Fibroblast of skin of left biceps (primary cell): ENCODE data around the gene STARD5.

Experiments
- DNase-seq, 2 experiments: peaks; one replicate each; pipeline ENCODE4 v3.0.0-alpha.2; 2013; ENCODE audit warnings: low read depth in 2 of 2

The STARD5 gene

DNA sequence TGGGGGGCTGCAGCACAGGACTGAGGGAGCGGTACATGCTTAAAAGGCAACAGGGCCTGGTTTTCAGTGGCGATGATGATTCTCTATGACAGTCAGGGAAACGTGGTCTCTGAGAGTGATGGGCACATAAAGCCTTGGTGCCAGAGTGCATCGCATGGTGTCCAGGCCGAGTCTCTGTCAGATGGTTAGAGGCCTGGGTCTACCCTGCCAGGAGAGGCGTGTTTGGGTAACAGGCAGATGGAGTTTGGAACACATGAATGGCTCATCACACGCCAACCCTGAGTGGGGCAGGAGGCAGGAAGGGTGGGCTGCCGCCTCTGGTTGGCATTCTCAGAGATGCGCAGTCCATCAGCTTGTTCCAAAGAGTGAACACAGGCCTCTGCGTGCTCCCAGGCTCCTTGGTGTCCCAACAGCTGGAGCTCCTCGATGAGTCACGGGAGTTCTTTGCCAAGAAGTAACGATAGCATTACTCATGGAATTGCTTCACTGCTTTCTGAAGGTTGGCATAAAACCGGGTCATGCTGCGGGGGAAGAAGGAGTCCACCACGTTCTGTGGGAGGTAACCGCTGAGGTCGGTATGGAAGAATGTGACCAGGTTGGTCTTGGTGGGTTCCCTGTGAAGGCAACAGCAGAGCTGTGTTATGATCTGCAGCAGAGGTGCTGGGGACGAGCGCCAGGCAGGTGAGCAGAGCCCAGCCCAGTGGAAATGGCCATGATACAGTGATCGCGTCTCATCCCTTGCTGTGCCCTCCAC is 11.0 kb downstream of the STARD5 start:
- peak; percentile 90 for DNase-seq

DNA sequence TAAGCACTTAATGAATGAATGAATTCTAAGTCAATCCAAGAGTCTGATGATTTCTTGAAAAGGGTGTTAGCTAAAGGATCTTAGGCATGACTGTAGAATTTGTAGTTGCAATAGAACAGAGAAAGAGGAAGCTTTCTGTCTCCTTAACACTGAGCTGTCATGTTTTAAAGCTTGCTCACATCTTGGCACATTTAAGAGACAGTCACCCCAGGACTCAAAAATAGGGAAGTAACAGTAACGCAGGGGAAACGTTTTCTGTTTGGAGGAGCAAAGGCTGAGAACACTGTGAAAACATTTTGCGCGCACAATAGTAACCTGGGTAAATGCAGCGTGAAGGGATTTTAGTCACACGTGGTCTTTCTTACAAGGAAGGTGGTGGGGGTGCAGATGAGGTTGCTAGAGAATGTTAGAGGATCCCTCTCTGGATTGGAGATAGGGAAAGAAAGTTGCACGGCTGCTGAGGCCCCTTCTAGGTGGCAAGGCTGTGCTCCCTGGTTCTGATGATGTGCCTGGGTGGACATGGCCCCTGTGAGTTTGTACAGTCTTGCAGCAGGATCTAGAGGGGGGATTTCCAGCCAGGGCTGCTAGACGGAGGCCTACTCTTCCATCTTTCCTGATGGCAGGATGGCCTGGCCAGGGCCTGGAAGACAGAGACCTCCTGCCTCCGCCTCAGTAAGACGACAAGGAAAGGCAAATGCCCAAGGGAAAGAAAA is 12.0 kb downstream of the STARD5 start:
- no peak for DNase-seq

DNA sequence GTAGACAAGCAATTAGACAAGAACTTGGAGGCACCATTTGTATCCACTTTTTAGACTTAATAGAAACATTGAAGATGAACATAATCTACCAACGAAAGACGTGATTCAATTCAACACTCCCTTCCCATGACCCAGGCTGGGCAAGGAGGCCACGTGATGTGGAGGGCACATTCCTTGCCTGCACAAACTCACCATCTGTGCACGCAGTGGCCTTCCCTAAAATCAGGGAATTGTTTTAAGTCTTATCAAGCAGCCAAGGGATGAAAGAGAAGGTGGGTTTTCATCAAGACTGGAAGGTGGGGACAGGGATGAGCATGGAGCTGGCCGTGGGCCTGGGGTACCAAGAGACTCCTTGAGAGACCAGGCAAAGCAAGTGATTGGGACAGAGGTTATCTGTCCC is 13.5 kb downstream of the STARD5 start:
- DNase-seq = no peak

DNA sequence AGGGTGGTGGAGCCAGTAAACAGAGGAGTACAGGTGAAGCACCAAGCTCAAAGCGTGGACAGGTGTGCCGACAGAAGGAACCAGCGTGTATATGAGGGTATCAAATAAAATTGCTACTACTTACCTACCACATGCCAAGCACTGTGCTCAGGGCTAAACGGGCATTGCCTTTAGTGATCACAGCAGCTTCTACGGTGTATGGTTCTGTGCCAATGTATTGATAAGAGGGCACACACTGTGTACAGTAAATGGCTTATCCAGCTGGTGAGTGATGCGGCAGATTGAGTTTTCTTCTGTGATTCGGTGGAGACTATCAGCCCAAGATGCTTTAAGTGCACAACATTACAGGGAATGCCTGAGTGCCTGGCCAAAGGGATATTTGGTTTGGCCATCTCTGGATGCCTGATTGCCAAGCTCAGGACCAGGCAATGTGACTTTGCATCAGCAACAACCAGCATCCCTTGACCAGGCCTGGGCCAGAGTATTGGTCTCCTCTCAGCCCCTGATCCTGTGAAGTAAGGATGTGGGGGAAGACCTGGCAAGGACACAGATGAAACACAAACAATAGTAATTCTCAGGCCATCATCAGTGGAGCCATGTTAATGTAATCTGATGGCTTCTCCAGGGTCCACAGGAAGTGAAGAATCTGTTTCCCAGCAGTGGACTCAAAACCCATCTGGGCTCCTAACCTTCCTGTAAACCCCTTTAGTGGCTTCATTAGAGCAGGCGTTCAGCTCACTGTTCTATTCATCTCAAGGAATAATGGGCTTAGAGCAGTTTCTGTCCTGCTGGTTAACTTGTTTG is 14.1 kb downstream of the STARD5 start:
- no peak for DNase-seq

DNA sequence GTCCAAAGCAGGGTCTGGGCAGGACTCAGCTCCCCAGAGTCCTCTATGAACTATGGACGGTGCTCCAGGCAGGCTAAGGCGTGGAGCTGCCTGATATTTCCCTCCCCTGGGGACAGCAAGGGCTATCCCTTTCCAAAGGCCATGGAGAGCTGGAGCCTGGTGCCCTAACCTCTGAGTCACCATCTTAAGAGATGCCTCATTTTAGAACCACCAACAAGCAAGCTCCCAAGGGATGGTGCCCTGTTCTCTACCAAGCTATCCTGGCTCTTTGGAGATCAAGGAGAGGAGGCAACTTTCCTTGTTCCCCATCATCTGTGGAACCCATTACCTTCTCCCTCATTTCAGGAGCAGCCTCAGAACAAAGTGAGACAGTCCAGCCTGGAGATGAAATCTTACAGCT is 15.7 kb downstream of the STARD5 start:
- no peak for DNase-seq

DNA sequence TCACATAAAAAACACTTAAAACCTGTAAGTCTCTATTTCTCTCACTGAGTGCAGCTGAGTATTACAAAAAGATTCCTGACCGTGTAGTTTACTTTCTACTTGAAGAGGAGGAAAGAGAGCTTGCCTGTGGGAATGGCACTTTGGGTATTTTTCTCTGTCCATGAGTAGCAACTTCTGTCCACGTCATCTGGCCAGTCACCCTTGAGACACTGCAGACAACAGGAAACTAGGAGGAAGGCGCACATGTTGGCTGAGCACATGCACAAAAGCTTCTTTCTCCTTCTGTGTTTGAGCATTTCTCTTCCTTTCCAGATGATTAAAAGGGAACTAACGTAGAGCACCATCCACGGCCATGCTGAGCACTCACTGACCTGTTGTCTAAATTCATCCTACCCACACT is 19.7 kb downstream of the STARD5 start:
- DNase-seq = no peak

DNA sequence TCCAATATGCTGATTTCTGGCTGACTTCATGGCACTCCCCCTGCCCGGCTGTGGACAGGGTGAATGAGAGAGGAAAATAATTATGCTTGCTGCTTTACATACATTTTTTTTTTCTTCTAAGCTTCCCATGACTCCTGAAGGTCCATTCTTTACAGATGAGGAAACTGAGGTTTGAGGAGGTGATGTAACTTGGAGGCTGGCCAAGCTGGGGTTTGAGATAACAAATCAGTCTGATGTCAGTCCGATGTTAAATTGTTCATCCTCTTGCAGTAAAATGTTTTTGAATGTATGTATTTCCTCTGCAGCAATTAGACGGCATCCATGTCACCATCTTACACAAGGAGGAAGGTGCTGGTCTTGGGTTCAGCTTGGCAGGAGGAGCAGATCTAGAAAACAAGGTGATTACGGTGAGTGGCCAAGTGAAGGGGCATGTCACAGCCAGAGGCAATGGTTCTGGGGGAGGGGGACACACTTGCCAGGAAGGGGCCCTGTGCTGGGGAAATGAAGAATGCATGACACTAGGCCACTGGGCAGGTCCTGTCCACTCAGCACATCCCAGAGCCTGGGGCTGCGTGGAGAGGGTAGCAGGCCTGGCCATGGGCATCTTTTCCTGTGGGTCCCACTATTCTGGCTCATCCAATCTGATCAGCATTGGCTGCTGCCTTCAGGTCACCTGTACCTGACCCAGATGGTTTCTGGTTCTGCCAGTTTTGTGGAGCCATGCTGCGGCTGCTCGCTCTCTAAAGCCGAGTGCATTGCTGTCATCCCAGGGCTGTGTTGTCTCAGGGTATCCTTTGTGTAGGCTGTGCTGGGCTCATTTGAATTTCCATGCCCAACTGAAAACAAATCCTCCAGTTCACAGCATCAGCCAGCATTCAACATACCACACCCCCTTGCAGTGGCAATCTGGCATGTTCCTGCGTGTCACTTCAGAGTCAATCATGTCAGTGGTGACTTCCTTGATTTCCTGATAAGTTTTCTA is 20.4 kb downstream of the STARD5 start:
- DNase-seq = no peak

DNA sequence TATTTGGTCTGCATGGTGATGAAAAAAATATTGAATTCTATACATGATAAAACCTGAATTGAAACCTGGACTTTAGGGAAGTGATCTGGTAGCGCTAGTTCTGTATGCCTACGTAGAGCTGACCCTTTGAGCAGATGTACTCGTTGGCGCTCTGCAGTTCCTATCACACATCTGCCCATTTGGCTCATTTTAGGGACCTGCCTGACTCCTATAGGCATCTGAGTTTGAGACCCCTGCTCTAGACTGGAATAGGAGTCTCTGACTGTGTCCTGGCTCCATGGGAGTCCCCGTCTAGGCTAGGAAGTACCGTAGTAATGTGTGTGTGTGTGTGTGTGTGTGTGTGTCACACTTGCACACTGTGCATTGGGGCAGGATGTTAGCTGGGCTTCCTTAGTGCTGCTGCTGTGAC is 21.2 kb downstream of the STARD5 start:
- DNase-seq = no peak

DNA sequence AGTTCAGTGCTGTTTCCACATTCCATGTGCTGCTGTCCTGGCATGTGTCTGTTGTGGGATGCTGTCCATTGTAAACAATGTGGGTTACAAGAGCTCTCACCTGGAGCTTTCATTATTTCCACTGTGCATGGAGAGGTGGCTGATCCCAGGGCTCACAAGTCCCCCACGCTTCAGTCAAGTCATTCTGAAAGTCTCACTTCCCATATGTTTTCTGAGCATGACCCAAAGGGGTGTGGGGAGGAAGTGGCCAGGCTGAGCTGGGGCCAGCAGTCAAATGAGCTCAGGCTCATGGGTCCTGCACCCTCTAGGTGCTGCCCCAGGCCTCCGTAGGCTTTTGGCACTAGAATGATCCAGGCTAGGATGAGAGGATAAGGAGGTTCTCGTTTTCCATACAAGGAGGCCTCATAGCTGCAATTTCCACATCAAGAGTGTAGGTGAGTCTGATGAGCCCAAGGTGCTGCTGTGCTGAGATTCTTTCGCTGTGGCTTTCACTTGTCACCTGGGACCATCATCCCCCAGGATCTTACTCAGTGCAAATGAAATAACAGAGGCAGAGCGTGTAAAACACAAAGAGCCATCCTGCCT is 22.0 kb downstream of the STARD5 start:
- DNase-seq = no peak

DNA sequence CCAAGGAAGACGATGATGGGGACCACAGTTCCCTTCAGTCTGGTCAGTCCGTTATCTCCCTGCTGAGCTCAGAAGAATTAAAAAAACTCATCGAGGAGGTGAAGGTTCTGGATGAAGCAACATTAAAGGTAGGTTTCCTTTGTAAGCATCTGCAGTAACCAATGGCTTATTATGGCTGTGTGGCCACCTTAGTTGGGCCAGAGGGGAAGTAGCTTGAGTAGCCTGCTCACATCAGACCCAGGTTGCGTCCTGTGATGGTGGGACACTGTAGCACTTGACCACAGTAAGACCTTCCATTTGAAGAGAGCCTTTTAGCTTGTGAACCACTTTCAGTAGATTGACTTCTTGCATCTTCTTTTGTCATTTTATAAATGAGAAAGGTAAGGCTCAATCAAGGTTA is 22.6 kb downstream of the STARD5 start:
- DNase-seq = no peak

DNA sequence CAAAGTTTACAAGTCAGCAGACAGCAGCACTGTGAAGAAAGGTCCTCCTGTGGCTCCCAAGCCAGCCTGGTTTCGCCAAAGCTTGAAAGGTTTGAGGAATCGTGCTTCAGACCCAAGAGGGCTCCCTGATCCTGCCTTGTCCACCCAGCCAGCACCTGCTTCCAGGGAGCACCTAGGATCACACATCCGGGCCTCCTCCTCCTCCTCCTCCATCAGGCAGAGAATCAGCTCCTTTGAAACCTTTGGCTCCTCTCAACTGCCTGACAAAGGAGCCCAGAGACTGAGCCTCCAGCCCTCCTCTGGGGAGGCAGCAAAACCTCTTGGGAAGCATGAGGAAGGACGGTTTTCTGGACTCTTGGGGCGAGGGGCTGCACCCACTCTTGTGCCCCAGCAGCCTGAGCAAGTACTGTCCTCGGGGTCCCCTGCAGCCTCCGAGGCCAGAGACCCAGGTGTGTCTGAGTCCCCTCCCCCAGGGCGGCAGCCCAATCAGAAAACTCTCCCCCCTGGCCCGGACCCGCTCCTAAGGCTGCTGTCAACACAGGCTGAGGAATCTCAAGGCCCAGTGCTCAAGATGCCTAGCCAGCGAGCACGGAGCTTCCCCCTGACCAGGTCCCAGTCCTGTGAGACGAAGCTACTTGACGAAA is 24.2 kb downstream of the STARD5 start:
- DNase-seq = no peak

DNA sequence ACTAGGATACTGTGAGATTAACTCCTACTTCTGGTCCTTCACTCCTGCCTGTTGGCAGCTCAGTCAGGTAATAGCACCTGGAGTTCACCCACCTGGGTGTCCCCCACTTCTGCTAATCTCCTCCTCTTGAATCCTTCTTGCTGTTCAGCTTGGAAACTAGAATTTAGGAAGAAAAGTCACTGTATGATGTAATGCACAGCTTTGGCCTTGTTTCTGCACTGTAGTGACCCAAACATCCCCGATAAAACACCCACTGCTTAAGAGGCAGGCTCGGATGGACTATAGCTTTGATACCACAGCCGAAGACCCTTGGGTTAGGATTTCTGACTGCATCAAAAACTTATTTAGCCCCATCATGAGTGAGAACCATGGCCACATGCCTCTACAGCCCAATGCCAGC is 24.8 kb downstream of the STARD5 start:
- DNase-seq = no peak

DNA sequence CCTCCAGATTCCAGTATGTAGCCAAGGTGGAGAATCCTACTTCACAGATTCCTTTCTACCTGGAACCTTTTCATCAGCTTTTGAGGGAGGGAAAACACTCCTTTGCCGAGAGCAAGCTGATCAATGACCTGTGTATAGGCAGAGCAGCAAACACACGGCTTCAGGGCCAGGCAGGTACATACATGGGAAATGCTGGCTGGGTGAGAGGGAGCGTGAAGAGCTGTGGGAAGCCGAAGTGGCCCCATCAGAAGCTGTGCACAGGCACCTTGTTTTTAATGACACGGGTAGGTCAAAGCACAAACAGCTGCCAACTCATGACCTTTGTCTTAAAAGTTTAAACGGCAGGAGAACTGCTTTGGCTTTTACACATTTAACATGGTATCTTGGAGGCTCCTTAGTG is 25.3 kb downstream of the STARD5 start:
- DNase-seq = no peak

DNA sequence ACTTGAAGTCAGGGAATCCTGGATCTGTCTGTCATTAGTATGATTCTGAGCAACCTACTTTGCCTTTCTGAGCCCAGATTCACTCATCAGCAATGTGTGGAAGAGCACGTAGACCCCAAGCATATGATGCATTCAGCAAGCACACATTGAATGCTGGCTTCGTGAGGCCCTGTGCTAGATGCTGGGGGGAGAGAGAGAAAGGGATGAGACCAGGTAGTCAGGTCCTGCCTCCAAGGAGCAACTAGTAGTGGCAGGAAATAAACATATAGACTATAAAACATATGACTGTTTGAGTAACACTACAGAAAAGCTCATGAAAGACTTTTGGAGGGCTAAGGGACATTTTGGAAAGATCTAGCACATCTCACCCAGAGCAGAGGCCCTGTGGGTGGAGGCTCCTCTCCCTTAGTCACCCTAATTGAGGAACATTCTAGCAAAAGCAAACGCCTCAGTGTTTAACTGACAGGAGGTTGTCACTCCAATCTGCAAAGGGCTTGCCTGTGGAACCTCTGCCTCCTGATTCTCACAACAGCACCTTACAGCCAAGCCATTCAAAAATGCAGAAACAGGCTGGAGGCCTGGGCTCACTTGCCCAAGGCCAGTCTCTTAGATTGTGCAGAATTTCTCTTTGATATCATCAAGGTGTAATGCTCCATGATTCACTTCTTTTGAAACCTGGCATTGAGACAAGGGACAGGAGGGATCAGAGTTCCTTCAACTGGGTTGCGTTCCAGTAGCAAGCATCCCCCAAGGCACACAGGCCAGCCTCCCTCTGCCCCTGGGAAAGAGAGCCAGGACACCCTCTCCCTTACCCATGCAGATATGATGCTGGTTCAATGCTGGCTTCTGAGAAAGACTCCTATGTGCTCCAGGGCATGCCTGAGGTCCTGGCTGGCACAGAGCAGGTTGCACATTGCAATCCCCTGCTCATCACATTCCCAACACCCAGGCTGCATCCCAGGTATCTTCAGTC is 26.1 kb downstream of the STARD5 start:
- DNase-seq = no peak

DNA sequence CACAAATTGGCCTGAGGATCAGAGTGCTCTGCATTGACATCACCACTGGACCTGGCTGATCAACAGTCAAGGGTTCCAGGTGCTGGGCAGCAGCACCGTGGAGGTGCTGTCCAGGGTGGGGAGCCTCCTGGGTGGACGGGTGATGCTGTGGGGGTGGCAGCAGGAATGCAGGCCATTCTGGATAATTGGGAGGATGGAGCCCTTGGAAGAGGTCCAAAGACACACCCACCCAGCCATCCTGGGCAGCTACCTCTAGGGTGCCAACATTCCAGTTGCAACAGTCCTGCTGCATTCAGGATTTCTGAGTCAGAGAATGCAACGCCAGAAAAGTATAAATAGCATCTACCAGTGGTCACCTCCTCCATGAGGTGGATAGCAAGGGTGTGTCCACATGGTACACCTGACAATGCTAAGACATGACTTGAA is 26.8 kb downstream of the STARD5 start:
- no peak for DNase-seq

DNA sequence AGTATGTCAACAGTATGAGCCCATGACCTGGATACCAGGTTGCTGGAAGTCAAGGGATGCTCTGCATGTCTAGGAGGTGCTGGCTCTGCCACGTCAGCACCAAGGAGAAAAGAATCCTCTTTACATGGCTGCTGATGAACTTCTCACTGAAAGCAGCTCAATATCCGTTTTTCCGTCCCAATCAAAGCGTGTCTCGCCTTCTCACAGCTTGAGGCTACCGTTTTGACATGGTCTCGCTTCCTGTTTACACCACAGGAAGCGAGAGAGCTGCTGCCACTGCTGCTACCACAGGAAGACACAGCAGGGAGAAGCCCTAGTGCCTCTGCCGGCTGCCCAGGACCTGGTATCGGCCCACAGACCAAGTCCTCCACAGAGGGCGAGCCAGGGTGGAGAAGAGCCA is 27.3 kb downstream of the STARD5 start:
- no peak for DNase-seq

DNA sequence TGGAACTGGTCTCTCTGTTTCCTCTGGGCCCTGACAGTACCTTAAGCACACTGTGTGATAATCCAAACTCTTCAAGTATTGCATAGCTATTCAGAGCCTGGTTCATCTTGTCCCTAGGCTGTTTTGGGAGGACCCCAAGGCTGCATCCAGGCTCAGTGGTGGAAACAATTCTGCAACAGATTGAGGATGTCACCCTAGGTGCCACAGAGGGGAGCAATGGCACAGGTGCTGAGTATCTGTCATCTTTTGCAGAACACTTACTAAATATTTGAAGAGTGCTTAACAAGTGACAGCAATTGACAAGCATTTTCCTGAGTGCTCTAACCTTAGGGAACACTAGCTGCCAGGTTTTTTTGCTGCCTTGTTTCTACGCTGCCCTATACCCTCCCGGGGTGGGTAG is 27.8 kb downstream of the STARD5 start:
- DNase-seq = no peak

DNA sequence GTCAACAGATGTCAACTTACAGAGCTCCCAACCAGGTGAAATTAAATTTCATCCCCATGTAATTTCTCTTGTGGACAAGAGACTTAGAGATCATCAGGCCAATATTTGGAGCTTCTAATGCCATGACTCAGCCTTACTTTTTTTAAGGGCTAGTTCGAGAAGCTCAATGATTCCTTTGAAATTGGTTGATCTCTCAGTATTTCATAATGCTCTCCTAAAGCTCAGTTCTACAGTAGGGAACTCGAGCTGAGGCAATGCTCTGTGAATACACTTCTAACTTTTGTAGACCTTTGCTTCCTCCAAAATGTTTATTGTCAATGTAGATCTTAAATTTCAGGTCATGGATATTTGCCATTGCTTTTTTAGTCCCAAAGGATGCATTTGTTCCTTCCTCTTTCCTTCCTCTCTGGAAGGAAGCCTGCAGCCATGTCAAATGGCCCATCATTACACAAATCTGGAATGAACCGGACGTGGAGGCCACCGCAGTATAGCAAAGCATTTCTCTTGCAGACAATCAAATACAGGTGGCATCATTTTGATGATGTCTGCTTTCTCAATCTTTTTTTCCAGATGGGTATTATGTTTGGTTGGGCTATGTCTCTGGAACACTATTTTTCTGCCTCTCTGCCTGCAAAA is 28.3 kb downstream of the STARD5 start:
- no peak for DNase-seq

DNA sequence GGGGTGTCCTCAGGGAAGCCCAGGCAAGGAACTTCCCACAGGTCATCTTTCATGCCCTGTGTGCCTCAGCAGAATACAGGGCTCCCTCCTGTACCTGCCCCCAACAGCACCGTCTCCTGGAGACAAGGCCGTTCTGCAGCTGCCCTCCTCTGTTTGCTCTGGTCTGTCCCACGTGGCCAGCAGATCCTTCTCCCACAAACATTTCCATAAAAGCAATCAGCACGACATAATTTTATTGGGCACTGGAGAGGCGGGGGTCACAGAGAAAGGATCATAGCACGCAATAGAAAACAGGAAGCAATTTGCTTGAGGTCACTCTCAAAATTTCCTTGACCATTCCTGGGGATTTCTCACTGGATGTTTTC is 29.4 kb downstream of the STARD5 start:
- no peak for DNase-seq
